ENCODE measurements around the gene TLN1. TPM values are rescaled to one million over a fixed set of nuclear protein-coding genes. Genes with fewer than 3 reads are reported as not detected.

TLN1 gene
- total and polyA plus RNA-seq, 2 of the 4 experiments (the other 2 are of a cell fraction), result 228 to 346 TPM

DNA sequence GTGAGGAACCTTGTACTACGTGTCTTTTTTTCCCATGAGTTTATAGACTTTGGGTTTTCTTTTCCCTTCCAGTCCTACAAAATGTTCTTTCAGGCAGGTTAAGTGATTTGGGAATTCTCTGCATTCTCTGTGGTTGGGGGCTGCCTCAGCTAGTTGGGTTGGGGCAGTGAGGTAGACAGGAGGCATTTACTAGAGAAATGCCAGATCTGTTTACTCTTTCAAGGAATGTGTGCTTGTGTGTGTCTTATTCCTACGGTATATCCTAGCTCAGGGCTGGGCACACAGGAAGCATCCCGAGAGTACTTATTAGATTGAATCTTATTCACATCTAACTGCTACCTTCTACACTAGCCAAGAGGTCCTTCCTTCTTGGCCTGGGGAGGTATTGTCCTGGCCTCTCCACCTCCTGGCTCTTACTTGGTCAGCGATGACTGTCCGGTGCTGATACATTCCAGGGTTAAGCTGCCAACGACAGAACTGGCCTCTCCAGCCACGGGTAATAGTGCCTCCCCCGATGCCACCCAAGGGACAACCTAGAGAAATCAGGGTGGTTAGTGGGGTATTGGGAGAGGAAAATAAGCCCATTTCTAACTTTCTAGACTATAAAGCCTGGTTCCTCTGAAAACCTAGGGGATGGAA is 12.0 kb upstream of the TLN1 start:
- Histone ChIP-seq H2BK120ac (ENCODE audit: low read depth, low read length) (no peak overlapping the region), H3K27me3 (ENCODE audit: control insufficient read depth, insufficient read depth, low read length) (no peaks in the 10 kb centered on the region), H4K91ac (ENCODE audit: insufficient read depth, low read depth, low read length) (no peak overlapping the region), H2BK5ac (ENCODE audit: low read depth, low read length, poor library complexity, severe bottlenecking) (no peak overlapping the region), H3K4me1 (ENCODE audit: control insufficient read depth, insufficient read depth, low read length) (peaks cover 8% of the 10 kb centered on the region), H3K18ac (ENCODE audit: low read depth, low read length) (no peak overlapping the region), H3K79me1 (ENCODE audit: low read depth in 1 of 2, low read length in 2 of 2) (peaks cover 53 to 85% of the 10 kb centered on the region in 2 experiments), H3K9me3 (ENCODE audit: control insufficient read depth, insufficient read depth, low read length) (no peaks in the 10 kb centered on the region), H2AK5ac (ENCODE audit: low read depth, low read length) (no peak overlapping the region), H4K20me1 (ENCODE audit: insufficient read depth, low read length) (peaks cover 35% of the 10 kb centered on the region), H4K5ac (ENCODE audit: low read depth, low read length) (no peak overlapping the region), H3K4ac (ENCODE audit: low read depth, low read length) (no peak overlapping the region), H2AFZ (replicated peaks; ENCODE audit: low read length, poor library complexity) (no peak overlapping the region), H4K8ac (ENCODE audit: low read depth in 2 of 2, low read length in 2 of 2) (no peak overlapping the region), H2BK15ac (ENCODE audit: low read depth, low read length) (no peak overlapping the region), H3K27ac (ENCODE audit: insufficient read depth, low read length) (no peak overlapping the region), H3K14ac (replicated peaks; ENCODE audit: low read depth, low read length) (no peak overlapping the region), H3K4me3 (ENCODE audit: insufficient read depth, low read depth, low read length) (no peak overlapping the region), H3K9ac (ENCODE audit: low read depth, low read length) (no peak overlapping the region), H2AK9ac (replicated peaks; ENCODE audit: low read depth, low read length, poor library complexity) (no peak overlapping the region), H3K23ac (ENCODE audit: low read depth, low read length) (no peak overlapping the region), H2BK20ac (ENCODE audit: low read depth, low read length) (no peak overlapping the region), H3K56ac (ENCODE audit: extremely low read depth, insufficient read depth, low read length) (no peak overlapping the region), H3K4me2 (ENCODE audit: low read depth, low read length) (no peak overlapping the region), H3K9me1 (ENCODE audit: insufficient read depth, low read length) (peaks cover 18% of the 10 kb centered on the region), H3K36me3 (ENCODE audit: control insufficient read depth, insufficient read depth, low read length) (peaks cover 48% of the 10 kb centered on the region)
- DNase-seq (no peak), ATAC-seq (ENCODE audit: low read depth) (no peak)
- CTCF ChIA-PET, result interaction anchor here (2.3 kb wide), 1 partner anchor 8 kb away, joined by 7 read pairs; no protein-coding TSS in a partner anchor
- 100% methylated on average over 1 of the region's 8 CpGs; no CpG with 5 or more reads in 1 of the 2 experiments for WGBS, 2 experiments (ENCODE audit: extremely low coverage in 2 of 2, insufficient read length in 1 of 2)
- in situ Hi-C loops (cut with MboI; ENCODE audit: low sequenced_read_pairs) (no loop called here), dilution Hi-C loops (cut with HindIII; ENCODE audit: low sequenced_read_pairs, unreplicated experiment) (no loop called here), intact Hi-C loops (cut with micrococcal nuclease) (no loop called here)
- BruUV-seq (replicated peaks), result no TSS peak
- no peak for TF ChIP-seq BHLHE40 (IDR thresholded peaks at IDR 0.05; ENCODE audit: low read depth, low read length)
- TF ChIP-seq, protein P1, sequence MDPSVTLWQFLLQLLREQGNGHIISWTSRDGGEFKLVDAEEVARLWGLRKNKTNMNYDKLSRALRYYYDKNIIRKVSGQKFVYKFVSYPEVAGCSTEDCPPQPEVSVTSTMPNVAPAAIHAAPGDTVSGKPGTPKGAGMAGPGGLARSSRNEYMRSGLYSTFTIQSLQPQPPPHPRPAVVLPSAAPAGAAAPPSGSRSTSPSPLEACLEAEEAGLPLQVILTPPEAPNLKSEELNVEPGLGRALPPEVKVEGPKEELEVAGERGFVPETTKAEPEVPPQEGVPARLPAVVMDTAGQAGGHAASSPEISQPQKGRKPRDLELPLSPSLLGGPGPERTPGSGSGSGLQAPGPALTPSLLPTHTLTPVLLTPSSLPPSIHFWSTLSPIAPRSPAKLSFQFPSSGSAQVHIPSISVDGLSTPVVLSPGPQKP (IDR thresholded peaks at IDR 0.05; ENCODE audit: borderline replicate concordance, low read depth, low read length), result no peak
- no peak for TF ChIP-seq CHD1 (IDR thresholded peaks at IDR 0.05; ENCODE audit: low read depth, low read length)
- TF ChIP-seq MAFK (IDR thresholded peaks at IDR 0.05; ENCODE audit: low read depth, low read length), result no peak
- TF ChIP-seq MAZ (IDR thresholded peaks at IDR 0.05; ENCODE audit: borderline replicate concordance, low read depth, low read length), result no peak
- POLR2A ChIA-PET (ENCODE audit: unreplicated experiment), result interaction anchor here (0.6 kb wide), 1 partner anchor 12 kb away, joined by 4 read pairs; no protein-coding TSS in a partner anchor
